Upper lobe of right lung (tissue), 1 donor: ENCODE results near the gene HDLBP. TPM values are rescaled to one million over a fixed set of nuclear protein-coding genes. Genes with fewer than 3 reads are reported as not detected.
"Not testable (repeated sequence)": the region's sequence is repeated elsewhere in the genome, so short reads cannot be mapped to it uniquely, and the experiment has no call there.

Source experiments
- ATAC-seq: fragments of 200-7000 bp; cut with Tn5 transposase; one replicate; pipeline ENCODE4 v1.9.1; 2020; ENCODE audit warnings: mild to moderate bottlenecking, moderate library complexity
- DNase-seq: peaks from one replicate; pipeline ENCODE4 v3.0.0-alpha.2; 2020
- H3K27ac ChIP-seq: fragments of 200-600 bp; one replicate; pipeline ENCODE4 v1.8.0; 2022
- H3K27me3 ChIP-seq: fragments of 200-600 bp; one replicate; pipeline ENCODE4 v1.8.0; 2022; ENCODE audit warnings: mild to moderate bottlenecking
- H3K36me3 ChIP-seq: fragments of 200-600 bp; one replicate; pipeline ENCODE4 v1.8.0; 2022
- H3K4me1 ChIP-seq: fragments of 200-600 bp; one replicate; pipeline ENCODE4 v1.8.0; 2022
- H3K4me3 ChIP-seq: fragments of 200-600 bp; one replicate; pipeline ENCODE4 v1.8.0; 2022; ENCODE audit warnings: mild to moderate bottlenecking
- H3K9me3 ChIP-seq: fragments of 200-600 bp; one replicate; pipeline ENCODE4 v1.8.0; 2022
- CTCF ChIP-seq: fragments of 200-600 bp; IDR thresholded peaks from one replicate; pipeline ENCODE4 v1.8.0; 2022; ENCODE audit warnings: antibody characterized with exemption
- intact Hi-C: fragments of 100-400 bp; cut with DNase I; formaldehyde crosslinking; loops from one replicate; pipeline ENCODE4 v1.11.0; 2022
- total RNA-seq: library from RNA; stranded (reverse); fragmentation: NEBNext Ultra II Directional; extraction: Animal tissue kit (Norgen Biotek cat#: 25700); gene quantifications from one replicate; pipeline ENCODE4 v1.2.1, GENCODE V29; 2021
- donor health status: DM: no; HTN: yes; CAD: no; lungs with severe emphysema.

HDLBP gene
- total RNA-seq, 1 donor from 2014 or later, result 444 TPM

- intact Hi-C loops, result no loop called here
- Histone ChIP-seq H3K36me3 (no peaks in the 10 kb centered on the region), H3K4me1 (peaks cover 14% of the 10 kb centered on the region), H3K9me3 (no peaks in the 10 kb centered on the region), H3K4me3 (no peak overlapping the region), H3K27ac (no peak overlapping the region), H3K27me3 (no peaks in the 10 kb centered on the region)
- no peak for TF ChIP-seq CTCF
- DNase-seq, result no peak
- no peak for ATAC-seq
Observed at GRCh38 chr2:241298673-241299072, 16.8 kb downstream of the HDLBP start.

GRCh38 chr2:241296767-241297166 lies 18.7 kb downstream of the HDLBP start:
- H3K4me3 ChIP-seq, result no peak overlapping the region
- ATAC-seq, result no peak
- DNase-seq, result no peak
- H3K27me3 ChIP-seq, result no peaks in the 10 kb centered on the region
- no peak for TF ChIP-seq CTCF
- no peaks in the 10 kb centered on the region for H3K9me3 ChIP-seq
- H3K27ac ChIP-seq, result no peak overlapping the region
- intact Hi-C loops, result no loop called here
- H3K36me3 ChIP-seq, result no peaks in the 10 kb centered on the region
- H3K4me1 ChIP-seq, result no peaks in the 10 kb centered on the region

- no peaks in the 10 kb centered on the region for H3K4me1 ChIP-seq
- TF ChIP-seq CTCF, result no peak
- H3K36me3 ChIP-seq, result no peaks in the 10 kb centered on the region
- ATAC-seq (no peak), DNase-seq (no peak)
- intact Hi-C loops, result no loop called here
- H3K4me3 ChIP-seq, result no peak overlapping the region
- H3K27me3 ChIP-seq, result no peaks in the 10 kb centered on the region
- H3K9me3 ChIP-seq, result no peaks in the 10 kb centered on the region
- no peak overlapping the region for H3K27ac ChIP-seq
Observed at GRCh38 chr2:241295326-241296095, 20.0 kb downstream of the HDLBP start.

- ATAC-seq, H3K36me3 ChIP-seq, DNase-seq, intact Hi-C loops, H3K4me3 ChIP-seq, H3K4me1 ChIP-seq, H3K27ac ChIP-seq, H3K9me3 ChIP-seq, H3K27me3 ChIP-seq: not testable (repeated sequence)
Observed at GRCh38 chr2:241293378-241293797, 22.1 kb downstream of the HDLBP start.

- ATAC-seq (no peak), DNase-seq (no peak)
- Histone ChIP-seq H3K9me3 (no peaks in the 10 kb centered on the region), H3K36me3 (no peaks in the 10 kb centered on the region), H3K4me3 (no peak overlapping the region), H3K27me3 (no peaks in the 10 kb centered on the region), H3K27ac (no peak overlapping the region), H3K4me1 (no peaks in the 10 kb centered on the region)
- TF ChIP-seq CTCF, result no peak
- intact Hi-C loops, result no loop called here
Observed at GRCh38 chr2:241291977-241292376, 23.5 kb downstream of the HDLBP start.

- H3K27me3 ChIP-seq, result no peaks in the 10 kb centered on the region
- H3K9me3 ChIP-seq, result no peaks in the 10 kb centered on the region
- DNase-seq, result no peak
- intact Hi-C loops, result no loop called here
- H3K36me3 ChIP-seq, result no peaks in the 10 kb centered on the region
- no peak for ATAC-seq
- no peaks in the 10 kb centered on the region for H3K4me1 ChIP-seq
- no peak for TF ChIP-seq CTCF
- no peak overlapping the region for H3K4me3 ChIP-seq
- no peak overlapping the region for H3K27ac ChIP-seq
Observed at GRCh38 chr2:241291153-241291552, 24.3 kb downstream of the HDLBP start.
